Neural cell (in vitro differentiated cells): ENCODE data around the gene BIN2. TPM values are rescaled to one million over a fixed set of nuclear protein-coding genes. Genes with fewer than 3 reads are reported as not detected.

Source experiments
- H2AFZ ChIP-seq: fragments of 200-600, 300-800 bp; sonication (generic), shearing (Covaris generic); 2 replicates; pipeline ENCODE4 v1.6.0; 2014; ENCODE audit warnings: low read depth, mild to moderate bottlenecking, antibody characterized with exemption, low read length, moderate library complexity
- H3F3A ChIP-seq: fragments of 200-600 bp; shearing (Covaris generic); 2 replicates; pipeline ENCODE4 v1.6.1; 2016; ENCODE audit warnings: mild to moderate bottlenecking, moderate library complexity, mixed read lengths, antibody characterized with exemption, low read length; ENCODE audit not compliant: insufficient read depth, poor library complexity, severe bottlenecking
- H3K27ac ChIP-seq: fragments of 200-600, 300-800 bp; sonication (generic), shearing (Covaris generic); 2 replicates; pipeline ENCODE4 v1.5.1; 2014; ENCODE audit warnings: mild to moderate bottlenecking, low read length, moderate library complexity
- H3K27me3 ChIP-seq: fragments of 300-800, 200-600 bp; sonication (generic), shearing (Covaris generic); 2 replicates; pipeline ENCODE4 v1.6.0; 2014; ENCODE audit warnings: mild to moderate bottlenecking, low read depth, low read length, moderate library complexity; ENCODE audit not compliant: insufficient read depth
- H3K36me3 ChIP-seq: fragments of 300-800, 200-600 bp; sonication (generic), shearing (Covaris generic); 2 replicates; pipeline ENCODE4 v1.5.1; 2014; ENCODE audit warnings: mild to moderate bottlenecking, antibody characterized with exemption, low read length, moderate library complexity; ENCODE audit not compliant: insufficient read depth
- H3K4me2 ChIP-seq: fragments of 300-800, 200-600 bp; sonication (generic), shearing (Covaris generic); 2 replicates; pipeline ENCODE4 v1.6.0; 2014; ENCODE audit warnings: mild to moderate bottlenecking, low read length
- H3K4me3 ChIP-seq: fragments of 300-800, 200-600 bp; sonication (generic), shearing (Covaris generic); 2 replicates; pipeline ENCODE4 v1.5.1; 2014; ENCODE audit warnings: mild to moderate bottlenecking, low read length, moderate library complexity
- H3K79me2 ChIP-seq: fragments of 200-600 bp; shearing (Covaris generic); replicated peaks from 2 replicates; pipeline ENCODE4 v1.6.0; 2014; ENCODE audit warnings: mild to moderate bottlenecking, low read length, moderate library complexity; ENCODE audit not compliant: insufficient read depth
- H3K9ac ChIP-seq: fragments of 300-800, 200-600 bp; sonication (generic), shearing (Covaris generic); 2 replicates; pipeline ENCODE4 v1.6.1; 2016; ENCODE audit warnings: mild to moderate bottlenecking, low read length, mixed read lengths
- H3K9me2 ChIP-seq: fragments of 200-600 bp; shearing (Covaris generic); 2 replicates; pipeline ENCODE4 v1.6.1; 2016; ENCODE audit warnings: mild to moderate bottlenecking, low read length, mixed read lengths; ENCODE audit not compliant: insufficient read depth
- H3K9me3 ChIP-seq: fragments of 200-600, 300-800 bp; sonication (generic), shearing (Covaris generic); 2 replicates; pipeline ENCODE4 v1.6.1; 2016; ENCODE audit warnings: mild to moderate bottlenecking, mixed run types, low read length, moderate library complexity, mixed read lengths
- H4K20me1 ChIP-seq: fragments of 200-600 bp; shearing (Covaris generic); 2 replicates; pipeline ENCODE4 v1.6.1; 2016; ENCODE audit warnings: mild to moderate bottlenecking, mixed run types; ENCODE audit not compliant: insufficient read depth
- CTCF ChIP-seq: fragments of 450-650 bp; IDR thresholded peaks from 2 replicates; pipeline ENCODE4 v1.5.1; 2014; ENCODE audit warnings: antibody characterized with exemption, mild to moderate bottlenecking, moderate library complexity; ENCODE audit not compliant: poor library complexity, severe bottlenecking
- EP300 ChIP-seq: fragments of 450-650 bp; conservative IDR thresholded peaks from 2 replicates; pipeline ENCODE4 v1.6.1; 2014; ENCODE audit warnings: antibody characterized with exemption, mild to moderate bottlenecking, moderate library complexity; ENCODE audit not compliant: poor library complexity, severe bottlenecking
- EZH2 ChIP-seq: fragments of 200-600, 300-800 bp; shearing (Covaris generic), sonication (generic); IDR thresholded peaks from 2 replicates; pipeline ENCODE4 v1.6.1; 2014; ENCODE audit warnings: antibody characterized with exemption, low read length, borderline replicate concordance, mild to moderate bottlenecking; ENCODE audit not compliant: insufficient read depth, poor library complexity, severe bottlenecking
- MXI1 ChIP-seq: fragments of 450-650 bp; conservative IDR thresholded peaks from 2 replicates; pipeline ENCODE4 v1.6.1; 2014; ENCODE audit warnings: antibody characterized with exemption, mild to moderate bottlenecking; ENCODE audit not compliant: poor library complexity, severe bottlenecking
- POLR2AphosphoS5 ChIP-seq: IDR thresholded peaks from 2 replicates; pipeline ENCODE4 v1.6.1; 2012
- RAD21 ChIP-seq: fragments of 450-650 bp; conservative IDR thresholded peaks from 2 replicates; pipeline ENCODE4 v1.6.1; 2014; ENCODE audit warnings: antibody characterized with exemption, mild to moderate bottlenecking, moderate library complexity
- REST ChIP-seq: IDR thresholded peaks from 2 replicates; pipeline ENCODE4 v1.6.1; 2012; ENCODE audit warnings: borderline replicate concordance
- SMC3 ChIP-seq: fragments of 450-650 bp; conservative IDR thresholded peaks from 2 replicates; pipeline ENCODE4 v1.6.1; 2014; ENCODE audit warnings: antibody characterized with exemption, mild to moderate bottlenecking, moderate library complexity; ENCODE audit not compliant: poor library complexity
- TAF1 ChIP-seq: IDR thresholded peaks from 2 replicates; pipeline ENCODE4 v1.6.1; 2012; ENCODE audit warnings: low read depth
- polyA plus RNA-seq: library from polyadenylated mRNA; depleted of rRNA; stranded (reverse); fragments of >200 nt; gene quantifications from 2 replicates; pipeline ENCODE4 v1.2.3, GENCODE V29; 2014

BIN2 gene
- polyA plus RNA-seq, 1 donor from 2014 or later: not detected

- H4K20me1 ChIP-seq: no peaks in the 10 kb centered on the region
- H2AFZ ChIP-seq: no peak overlapping the region
- H3K27ac ChIP-seq: no peak overlapping the region
- no peaks in the 10 kb centered on the region for H3K36me3 ChIP-seq
- H3K9ac ChIP-seq: no peak overlapping the region
- H3K4me3 ChIP-seq: no peak overlapping the region
- H3F3A ChIP-seq: no peaks in the 10 kb centered on the region
- H3K27me3 ChIP-seq: no peaks in the 10 kb centered on the region
- H3K9me2 ChIP-seq: no peaks in the 10 kb centered on the region
- H3K9me3 ChIP-seq: no peaks in the 10 kb centered on the region
- H3K4me2 ChIP-seq: no peak overlapping the region
- TF ChIP-seq POLR2AphosphoS5 (no peak), TAF1 (no peak), MXI1 (no peak), CTCF (no peak), SMC3 (no peak), RAD21 (no peak), REST (no peak), EP300 (no peak), EZH2 (no peak)
- H3K79me2 ChIP-seq: no peaks in the 10 kb centered on the region
Measured at GRCh38 chr12:51362307-51362706, 38.3 kb upstream of the BIN2 start.

- no peak overlapping the region for H3K27ac ChIP-seq
- H3K9me3 ChIP-seq: no peaks in the 10 kb centered on the region
- H3K4me3 ChIP-seq: no peak overlapping the region
- no peaks in the 10 kb centered on the region for H3K36me3 ChIP-seq
- H3K27me3 ChIP-seq: no peaks in the 10 kb centered on the region
- H3K9ac ChIP-seq: no peak overlapping the region
- TF ChIP-seq RAD21 (no peak), EZH2 (no peak), SMC3 (no peak), REST (no peak), MXI1 (no peak), CTCF (no peak), TAF1 (no peak), EP300 (no peak), POLR2AphosphoS5 (no peak)
- no peak overlapping the region for H2AFZ ChIP-seq
- no peaks in the 10 kb centered on the region for H3K79me2 ChIP-seq
- no peaks in the 10 kb centered on the region for H3F3A ChIP-seq
- no peak overlapping the region for H3K4me2 ChIP-seq
- no peaks in the 10 kb centered on the region for H4K20me1 ChIP-seq
- no peaks in the 10 kb centered on the region for H3K9me2 ChIP-seq
Measured at GRCh38 chr12:51361161-51362016, 37.4 kb upstream of the BIN2 start.
